GM18499 (cell line): ENCODE measurements around the gene SORCS2.

Experiments
- ATAC-seq: cut with Tn5 transposase; IDR thresholded peaks from one replicate; pipeline ENCODE4 v1.9.1; 2021; ENCODE audit warnings: moderate number of reproducible peaks; ENCODE audit not compliant: insufficient read depth, unreplicated experiment

Gene SORCS2

DNA sequence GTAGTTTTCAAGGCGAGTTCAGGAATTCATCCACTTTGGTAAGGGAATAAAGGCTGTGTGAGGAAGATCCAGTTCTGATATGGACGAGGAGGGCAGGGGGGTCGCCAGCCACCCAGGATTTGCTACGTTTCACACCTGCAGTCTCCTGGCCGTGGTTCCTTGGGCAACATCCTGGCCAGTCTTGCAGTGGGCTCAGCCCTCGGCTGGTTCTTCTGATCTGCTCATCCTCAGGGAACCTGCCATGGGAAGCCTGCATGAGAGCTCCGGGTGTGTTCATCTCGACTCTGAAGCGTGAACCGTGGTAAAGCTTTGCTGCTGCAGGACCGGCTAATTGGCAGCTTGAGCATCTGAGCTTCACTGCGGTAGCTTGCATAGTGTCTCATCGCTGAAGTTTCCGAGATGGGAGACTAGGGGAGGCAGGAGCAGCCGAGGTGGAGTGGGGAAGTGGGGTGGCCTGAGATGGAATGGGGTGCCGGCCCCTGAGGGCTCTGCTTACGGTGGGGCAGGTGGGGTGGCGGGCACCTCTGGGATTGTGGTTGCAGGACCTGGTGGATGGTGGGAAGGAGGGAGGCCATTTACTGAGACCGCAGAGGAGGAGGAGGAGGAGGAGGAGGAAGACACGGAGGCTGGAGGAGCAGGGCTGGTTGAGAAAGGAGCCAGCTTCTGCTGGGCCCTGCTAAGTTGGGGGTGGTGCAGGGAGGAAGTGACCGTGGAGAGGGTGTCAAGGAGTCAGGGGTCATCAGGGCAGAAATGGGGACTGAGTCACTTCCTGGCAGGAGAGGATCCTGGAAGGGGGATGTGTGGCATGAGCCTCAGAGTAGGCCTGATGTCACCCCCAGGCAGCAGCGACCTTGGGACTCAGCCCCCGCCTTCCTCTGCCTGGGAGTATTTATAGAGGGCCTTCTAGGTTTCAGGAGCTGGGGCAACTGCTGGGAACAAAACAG lies 455.5 kb downstream of the SORCS2 start:
- no peak for ATAC-seq

GRCh38 chr4:7648544-7649395 lies 456.4 kb downstream of the SORCS2 start:
- no peak for ATAC-seq

DNA sequence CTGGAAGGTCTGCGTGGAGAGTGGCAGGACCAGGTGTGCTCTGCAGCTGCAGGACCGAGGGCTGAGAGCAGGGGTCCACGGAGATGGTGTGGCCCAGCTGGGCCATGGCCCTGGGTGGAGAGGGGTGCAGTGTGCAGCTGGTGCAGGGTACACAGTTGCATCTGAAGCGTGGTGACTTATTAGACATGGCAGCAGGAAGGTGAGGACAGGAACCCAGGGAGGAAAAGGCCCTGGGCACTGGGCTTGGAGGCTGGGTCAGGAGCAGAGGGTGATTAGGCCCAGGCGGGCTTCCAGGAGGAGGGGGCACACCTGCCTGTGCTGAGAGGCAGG lies 457.0 kb downstream of the SORCS2 start:
- no peak for ATAC-seq

- no peak for ATAC-seq
These were observed 457.6 kb downstream of the SORCS2 start for GRCh38 chr4:7649741-7650531.

DNA sequence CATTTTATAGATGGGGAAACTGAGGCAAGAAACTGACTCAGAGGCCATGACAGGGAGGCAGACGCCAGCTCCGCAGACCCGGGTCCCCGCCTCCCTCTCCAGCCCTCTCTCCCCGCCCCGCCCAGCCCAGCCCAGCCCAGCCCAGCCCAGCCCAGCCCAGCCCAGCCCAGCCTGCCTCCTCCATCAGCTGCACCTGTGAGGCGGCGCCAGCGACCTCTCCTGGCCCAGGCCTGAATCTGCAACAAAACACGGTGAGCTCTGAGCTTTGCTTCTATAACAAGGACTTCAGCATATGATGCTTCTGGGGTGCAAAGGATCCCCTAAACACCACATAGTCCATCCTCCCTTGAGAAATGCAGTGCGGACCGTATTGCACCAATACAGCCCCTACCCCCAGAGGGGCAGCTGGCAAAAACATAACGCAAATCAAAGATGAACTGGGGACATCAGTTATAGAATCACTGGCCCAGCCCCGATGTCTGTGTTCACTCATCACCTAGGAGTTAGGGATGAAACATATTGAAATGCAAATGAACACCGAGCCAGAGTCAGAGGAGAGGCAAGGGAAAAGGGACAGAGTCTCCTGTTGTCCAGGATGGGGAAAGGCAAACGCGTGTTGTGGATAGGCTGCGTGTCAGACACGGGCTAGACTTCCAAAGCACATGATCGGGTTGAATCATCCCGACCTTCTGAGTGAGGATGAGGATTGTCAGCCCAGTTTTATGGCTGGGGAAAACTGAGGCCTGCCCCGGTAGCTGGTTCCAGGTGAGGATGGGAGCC lies 458.5 kb downstream of the SORCS2 start:
- no peak for ATAC-seq

DNA sequence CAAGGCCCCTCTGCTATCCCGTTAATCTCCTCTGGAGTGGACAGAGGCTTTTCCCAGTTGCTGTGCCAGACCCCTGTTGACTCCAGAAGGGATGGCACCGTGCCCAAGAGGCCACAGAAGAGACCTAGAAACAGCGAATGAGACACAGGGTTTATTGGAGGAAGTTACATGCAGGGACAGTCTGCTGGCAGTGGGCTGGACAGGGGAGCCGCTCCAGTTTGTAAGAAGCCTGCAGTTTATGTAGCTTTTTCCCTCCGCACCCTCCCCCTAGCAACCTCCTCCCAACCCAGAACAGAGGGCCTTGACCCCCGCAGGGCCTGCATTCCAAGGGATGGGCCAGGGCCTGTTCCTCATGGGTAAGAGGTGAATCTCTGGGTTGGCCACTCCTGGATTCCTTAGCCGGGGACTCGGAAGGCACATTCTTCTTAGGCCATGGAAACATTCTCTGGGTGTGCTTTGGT lies 459.2 kb downstream of the SORCS2 start:
- no peak for ATAC-seq

- no peak for ATAC-seq
These were observed 459.7 kb downstream of the SORCS2 start for GRCh38 chr4:7652006-7652405.

DNA sequence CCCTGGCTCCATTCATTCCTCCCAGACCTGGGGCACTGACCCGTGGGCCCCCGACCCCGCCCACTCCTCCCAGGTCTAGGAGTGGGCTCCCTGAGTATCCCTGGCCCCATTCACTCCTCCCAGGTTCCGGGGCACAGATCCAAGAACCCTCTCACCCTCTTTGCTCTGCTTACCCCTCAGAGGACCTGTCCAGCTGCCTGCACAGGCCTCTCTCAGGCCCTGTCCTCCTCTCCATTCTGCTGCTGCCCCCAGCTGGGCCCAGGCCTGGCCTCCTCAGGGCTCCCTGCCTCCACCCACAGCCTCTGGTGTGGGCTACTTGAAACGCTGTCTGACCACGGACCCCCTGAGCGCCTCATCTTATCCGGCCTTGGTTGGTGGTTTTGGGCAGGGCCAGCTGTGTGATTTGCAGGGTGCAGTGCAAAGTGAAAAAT lies 460.1 kb downstream of the SORCS2 start:
- no peak for ATAC-seq

- no peak for ATAC-seq
These were observed 460.6 kb downstream of the SORCS2 start for GRCh38 chr4:7652906-7653305.

GRCh38 chr4:7653510-7654369 lies 461.4 kb downstream of the SORCS2 start:
- ATAC-seq: no peak

GRCh38 chr4:7654550-7655445 lies 462.5 kb downstream of the SORCS2 start:
- no peak for ATAC-seq

DNA sequence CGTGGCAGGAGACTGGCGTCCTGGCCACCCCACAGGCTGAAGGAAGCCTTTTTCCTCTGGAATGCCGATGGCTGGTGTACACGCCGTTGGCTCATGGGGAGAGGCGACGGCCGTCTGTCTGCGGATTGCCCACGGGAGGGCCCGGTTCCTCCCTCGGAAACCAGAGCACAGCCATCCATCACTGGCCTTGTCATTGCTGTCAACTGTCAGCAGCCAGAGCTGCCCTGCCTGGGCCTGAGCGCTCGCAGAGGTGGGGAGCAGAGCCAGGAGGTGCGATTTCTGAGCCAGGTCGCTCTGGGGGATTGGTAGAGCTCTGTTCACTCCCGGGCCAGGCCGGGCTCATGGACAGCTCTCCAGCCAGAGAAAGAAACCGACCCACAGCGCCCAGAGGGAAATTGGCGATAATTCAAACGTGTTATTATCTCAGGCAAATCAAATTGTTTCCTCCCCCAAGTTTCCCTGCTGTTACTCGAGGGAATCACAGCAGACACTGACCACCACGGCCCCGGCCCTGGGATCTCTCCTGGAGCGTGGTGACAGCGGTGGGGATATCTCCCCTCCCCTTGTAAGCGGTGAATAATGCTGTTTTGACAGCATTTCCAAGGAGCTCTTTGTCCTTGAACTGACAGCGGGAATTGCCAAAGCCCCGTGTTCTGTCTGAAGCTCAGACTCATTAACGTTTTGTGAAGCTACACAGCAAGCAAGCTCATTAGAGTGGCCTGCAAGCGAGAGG lies 463.3 kb downstream of the SORCS2 start:
- ATAC-seq: no peak

GRCh38 chr4:7656244-7656800 lies 464.0 kb downstream of the SORCS2 start:
- ATAC-seq: no peak

DNA sequence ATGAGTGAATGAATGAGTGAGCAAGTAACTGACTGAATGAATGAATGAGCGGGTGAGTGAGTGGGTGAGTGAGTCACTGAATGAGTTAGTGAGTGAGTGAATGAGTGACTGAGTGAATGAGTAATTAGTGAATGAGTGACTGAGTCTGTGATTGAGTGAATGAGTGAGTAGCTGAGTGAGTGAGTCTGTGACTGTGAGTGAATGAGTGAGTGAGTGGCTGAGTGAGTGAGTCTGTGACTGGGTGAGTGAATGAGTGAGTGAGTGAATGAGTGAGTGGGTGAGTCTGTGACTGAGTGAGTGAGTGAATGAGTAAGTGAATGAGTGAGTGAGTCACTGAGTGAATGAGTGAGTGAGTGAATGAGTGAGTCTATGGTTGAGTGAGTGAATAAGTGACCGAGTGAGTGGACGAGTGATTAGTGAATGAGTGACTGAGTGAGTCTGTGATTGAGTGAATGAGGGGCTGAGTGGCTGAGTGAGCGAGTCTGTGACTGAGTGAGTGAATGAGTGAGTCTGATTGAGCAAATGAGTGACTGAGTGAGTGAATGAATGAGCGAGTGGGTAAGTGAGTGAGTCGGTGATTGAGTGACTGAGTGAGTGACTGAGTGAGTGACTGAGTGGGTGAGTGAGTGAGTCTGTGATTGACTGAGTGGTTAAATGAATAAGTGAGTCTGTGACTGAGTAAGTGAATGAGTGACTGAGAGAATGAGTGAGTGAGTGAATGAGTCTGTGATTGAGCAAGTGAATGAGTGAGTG lies 465.4 kb downstream of the SORCS2 start:
- no peak for ATAC-seq

DNA sequence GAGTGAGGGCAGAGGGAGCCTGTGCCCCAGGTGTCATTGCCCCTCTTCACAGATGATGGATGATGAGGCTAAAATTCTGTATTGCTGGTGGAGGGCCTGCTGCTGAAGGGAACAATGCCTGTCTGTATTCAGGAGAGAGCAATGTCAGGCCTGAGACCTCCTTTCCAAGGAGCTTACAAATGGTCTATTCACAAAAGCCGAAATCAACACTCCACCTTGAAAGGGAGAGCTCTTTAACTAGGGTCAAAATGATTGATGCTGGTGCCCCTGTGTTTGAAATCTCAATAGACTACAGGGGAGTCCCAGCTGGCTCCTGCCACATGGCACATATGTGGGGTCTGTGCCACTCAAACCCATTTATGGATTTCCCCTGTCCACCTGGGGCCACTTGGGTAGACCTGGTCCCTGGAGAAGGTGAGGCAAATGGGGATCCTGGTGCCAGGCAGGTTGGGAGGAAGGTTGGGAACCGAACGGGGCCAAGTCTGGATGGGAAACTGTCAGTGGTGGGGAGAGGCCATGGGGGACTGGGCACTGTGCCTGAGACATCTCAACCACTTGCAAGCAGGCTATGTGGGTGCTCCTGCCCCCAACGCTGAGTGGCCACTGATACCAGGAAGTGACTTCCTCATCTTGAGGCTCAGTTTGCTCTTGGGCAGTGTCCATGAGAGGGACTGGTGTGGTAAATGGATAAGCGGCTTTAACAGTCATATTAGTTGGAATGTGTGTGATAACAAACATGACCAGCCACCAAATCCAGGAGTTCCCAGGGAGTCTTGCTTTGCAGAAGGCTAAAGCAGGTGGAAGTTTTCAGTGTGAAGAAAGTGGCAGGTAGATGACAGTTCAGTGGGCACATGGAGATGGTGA lies 466.2 kb downstream of the SORCS2 start:
- ATAC-seq: no peak
